Right atrium auricular region (tissue), 2 donors: ENCODE results near the gene EFCAB6. TPM values are rescaled to one million over a fixed set of nuclear protein-coding genes. Genes with fewer than 3 reads are reported as not detected.

Experiments used
- DNase-seq: peaks from one replicate; pipeline ENCODE4 v3.0.0-alpha.2; 2019; ENCODE audit warnings: low spot score
- H3K27ac ChIP-seq, 2 donors: fragments of 200-600 bp; sonication (generic); 1 replicate in 1 of 2; 2 replicates in 1 of 2; pipeline ENCODE4 v1.5.1; 2016 to 2019
- H3K27me3 ChIP-seq, 2 donors: fragments of 200-600 bp; sonication (generic); one replicate each; pipeline versions ENCODE4 v1.5.1 to v1.6.0; 2017 to 2019
- H3K36me3 ChIP-seq: fragments of 200-600 bp; sonication (generic); one replicate; pipeline ENCODE4 v1.5.1; 2016
- H3K4me1 ChIP-seq, 2 donors: fragments of 200-600 bp; sonication (generic); one replicate each; pipeline versions ENCODE4 v1.5.1 to v1.6.0; 2017 to 2019
- H3K4me3 ChIP-seq, 2 donors: fragments of 200-600 bp; sonication (generic); 1 replicate in 1 of 2; 2 replicates in 1 of 2; pipeline ENCODE4 v1.5.1; 2017 to 2019; ENCODE audit warnings: mild to moderate bottlenecking in 1 of 2, moderate library complexity in 1 of 2
- H3K9me3 ChIP-seq, 2 donors: fragments of 200-600 bp; sonication (generic); one replicate each; pipeline ENCODE4 v1.5.1; 2019
- total RNA-seq, 2 donors: library from RNA; depleted of rRNA; stranded (reverse); fragments of >200 nt; gene quantifications; one replicate each; pipeline ENCODE4 v1.1.0, GENCODE V29; 2016
- TF ChIP-seq, protein P1 (sequence below), 2 donors: fragments of 200-600 bp; sonication (generic); IDR thresholded peaks; one replicate each; pipeline ENCODE4 v1.5.1; 2019; ENCODE audit warnings: antibody characterized with exemption in 2 of 2

The EFCAB6 gene
- total RNA-seq, 2 donors from 2014 or later = 1.5 TPM

DNA sequence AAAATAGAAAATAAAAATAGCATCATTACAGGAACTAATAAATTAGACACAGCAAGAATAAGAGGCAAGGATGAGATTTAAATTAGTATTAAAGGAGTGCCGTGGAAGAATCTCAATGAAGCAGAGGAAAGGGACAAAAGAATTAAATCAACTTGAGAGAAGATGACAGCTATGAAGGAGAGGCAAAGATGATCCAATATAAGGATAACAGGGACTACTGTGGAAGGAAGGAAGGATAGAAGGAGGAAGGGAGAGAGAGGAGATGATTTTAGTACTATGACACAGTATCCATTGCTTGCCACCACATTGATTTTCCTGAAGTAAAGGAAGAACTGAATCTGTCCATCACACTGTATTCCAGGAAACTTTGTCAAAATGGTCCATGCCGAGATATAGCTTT, 98.0 kb downstream of the EFCAB6 start:
- no peak for DNase-seq
- TF ChIP-seq, protein P1, sequence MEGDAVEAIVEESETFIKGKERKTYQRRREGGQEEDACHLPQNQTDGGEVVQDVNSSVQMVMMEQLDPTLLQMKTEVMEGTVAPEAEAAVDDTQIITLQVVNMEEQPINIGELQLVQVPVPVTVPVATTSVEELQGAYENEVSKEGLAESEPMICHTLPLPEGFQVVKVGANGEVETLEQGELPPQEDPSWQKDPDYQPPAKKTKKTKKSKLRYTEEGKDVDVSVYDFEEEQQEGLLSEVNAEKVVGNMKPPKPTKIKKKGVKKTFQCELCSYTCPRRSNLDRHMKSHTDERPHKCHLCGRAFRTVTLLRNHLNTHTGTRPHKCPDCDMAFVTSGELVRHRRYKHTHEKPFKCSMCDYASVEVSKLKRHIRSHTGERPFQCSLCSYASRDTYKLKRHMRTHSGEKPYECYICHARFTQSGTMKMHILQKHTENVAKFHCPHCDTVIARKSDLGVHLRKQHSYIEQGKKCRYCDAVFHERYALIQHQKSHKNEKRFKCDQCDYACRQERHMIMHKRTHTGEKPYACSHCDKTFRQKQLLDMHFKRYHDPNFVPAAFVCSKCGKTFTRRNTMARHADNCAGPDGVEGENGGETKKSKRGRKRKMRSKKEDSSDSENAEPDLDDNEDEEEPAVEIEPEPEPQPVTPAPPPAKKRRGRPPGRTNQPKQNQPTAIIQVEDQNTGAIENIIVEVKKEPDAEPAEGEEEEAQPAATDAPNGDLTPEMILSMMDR (IDR thresholded peaks at IDR 0.05) = no peak
- Histone ChIP-seq H3K27me3 (no peaks in the 10 kb centered on the region), H3K4me1 (no peaks in the 10 kb centered on the region), H3K4me3 (no peak overlapping the region), H3K36me3 (no peaks in the 10 kb centered on the region), H3K27ac (no peak overlapping the region), H3K9me3 (no peaks in the 10 kb centered on the region)

DNA sequence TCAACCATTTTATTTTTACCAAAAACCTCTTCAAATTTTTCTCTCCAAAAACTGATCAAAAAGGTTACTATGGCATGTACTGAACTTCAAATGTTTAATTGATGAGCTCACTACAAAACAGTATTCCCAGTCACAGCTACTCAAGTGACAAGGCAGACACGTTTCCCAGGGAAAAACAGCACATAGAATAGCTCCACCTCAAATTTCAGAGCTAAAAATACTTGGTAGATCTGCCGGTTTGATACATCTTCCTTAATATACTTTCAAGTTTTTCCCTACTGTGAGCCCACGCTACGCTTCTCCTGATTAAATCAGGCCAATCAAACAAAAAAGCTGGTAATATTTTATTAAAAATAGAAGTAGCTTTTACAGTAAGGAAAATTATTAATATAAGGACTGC, 100.4 kb downstream of the EFCAB6 start:
- no peaks in the 10 kb centered on the region for H3K4me1 ChIP-seq
- DNase-seq = no peak
- no peaks in the 10 kb centered on the region for H3K36me3 ChIP-seq
- H3K27me3 ChIP-seq = no peaks in the 10 kb centered on the region
- H3K27ac ChIP-seq = no peak overlapping the region
- no peaks in the 10 kb centered on the region for H3K9me3 ChIP-seq
- no peak overlapping the region for H3K4me3 ChIP-seq
- TF ChIP-seq, protein P1 (IDR thresholded peaks at IDR 0.05) = no peak

DNA sequence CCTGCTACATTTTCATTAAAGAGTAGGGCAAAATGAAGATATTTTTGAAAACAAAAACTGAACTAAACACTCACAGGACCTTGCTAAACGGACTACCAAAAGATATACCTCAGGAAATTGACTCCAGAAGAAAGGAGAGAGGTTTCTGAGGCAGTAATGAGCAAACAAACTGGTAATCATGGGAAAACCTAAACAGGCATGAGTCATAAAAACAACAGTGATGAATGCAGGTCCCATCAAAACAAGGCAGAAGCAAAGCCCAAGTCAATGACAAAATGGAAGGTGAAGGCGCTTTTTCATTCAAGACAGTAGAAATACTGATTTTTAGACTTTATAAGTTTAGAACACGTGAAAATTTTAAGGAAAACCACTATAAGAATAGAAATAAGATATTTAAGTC, 104.5 kb downstream of the EFCAB6 start:
- Histone ChIP-seq H3K9me3 (peaks cover 0 to 22% of the 10 kb centered on the region in 2 donors), H3K4me1 (no peaks in the 10 kb centered on the region), H3K4me3 (no peak overlapping the region), H3K27me3 (no peaks in the 10 kb centered on the region), H3K27ac (no peak overlapping the region), H3K36me3 (no peaks in the 10 kb centered on the region)
- no peak for DNase-seq
- TF ChIP-seq, protein P1 (IDR thresholded peaks at IDR 0.05) = no peak

DNA sequence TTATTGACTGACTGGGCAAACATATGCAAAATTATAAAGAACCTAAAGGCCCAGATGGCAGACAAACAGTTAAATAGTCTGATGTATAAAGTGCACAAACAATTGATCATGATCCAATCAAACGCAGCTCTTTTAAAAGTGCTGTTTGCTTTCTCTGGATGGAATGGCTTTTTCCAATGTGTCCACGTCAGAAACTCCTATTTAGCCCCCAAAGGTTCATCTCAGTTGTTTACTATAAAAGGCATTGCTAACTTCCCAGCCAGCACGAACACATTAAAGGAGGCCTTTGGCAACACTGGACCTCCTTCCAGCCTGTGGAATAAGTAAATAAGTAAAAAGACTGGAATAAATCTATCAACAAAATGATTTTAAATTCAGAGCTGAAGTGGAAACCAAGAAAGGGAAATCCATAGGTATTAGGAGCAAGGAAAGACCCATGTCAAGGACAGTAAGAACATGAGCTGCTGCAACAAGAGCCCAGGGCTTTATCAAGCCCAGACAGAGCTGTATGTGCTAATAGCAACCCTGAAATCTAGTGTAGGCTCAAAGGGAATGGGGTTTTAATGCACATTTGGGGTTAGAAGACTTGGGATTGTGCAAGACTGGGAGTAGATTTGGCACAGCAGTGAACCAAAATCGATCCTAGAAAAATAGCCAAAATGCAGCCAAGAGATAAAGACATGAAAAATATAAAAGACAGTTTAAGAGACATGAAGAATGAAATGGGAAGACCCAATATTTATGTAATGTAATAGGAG, 105.4 kb downstream of the EFCAB6 start:
- DNase-seq = no peak
- H3K9me3 ChIP-seq = peaks cover 0 to 22% of the 10 kb centered on the region in 2 donors
- TF ChIP-seq, protein P1 (IDR thresholded peaks at IDR 0.05) = no peak
- no peak overlapping the region for H3K27ac ChIP-seq
- H3K4me3 ChIP-seq = no peak overlapping the region
- no peaks in the 10 kb centered on the region for H3K4me1 ChIP-seq
- no peaks in the 10 kb centered on the region for H3K36me3 ChIP-seq
- H3K27me3 ChIP-seq = no peaks in the 10 kb centered on the region

DNA sequence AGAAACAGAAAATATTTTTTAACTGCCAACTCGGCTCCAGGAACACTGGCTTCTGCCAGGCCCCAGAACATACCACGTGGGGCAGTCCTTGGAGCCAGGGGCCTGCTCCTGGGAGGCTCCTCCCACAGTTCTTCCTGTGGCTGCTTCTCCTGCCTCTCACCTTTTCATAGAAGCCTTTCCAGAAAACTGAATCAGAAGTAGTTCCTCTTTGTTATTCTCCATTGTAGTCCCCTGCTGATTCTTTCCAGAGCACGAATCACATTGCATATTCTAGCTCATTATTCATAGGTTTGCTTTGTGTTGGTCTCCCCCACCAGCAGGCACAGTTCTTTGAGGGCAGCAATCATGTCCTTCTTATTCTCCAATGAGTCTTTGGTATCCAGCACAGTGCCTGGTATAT, 106.0 kb downstream of the EFCAB6 start:
- Histone ChIP-seq H3K4me1 (no peaks in the 10 kb centered on the region), H3K36me3 (no peaks in the 10 kb centered on the region), H3K27me3 (no peaks in the 10 kb centered on the region), H3K9me3 (peaks cover 0 to 22% of the 10 kb centered on the region in 2 donors), H3K4me3 (no peak overlapping the region), H3K27ac (no peak overlapping the region)
- TF ChIP-seq, protein P1 (IDR thresholded peaks at IDR 0.05) = no peak
- no peak for DNase-seq

DNA sequence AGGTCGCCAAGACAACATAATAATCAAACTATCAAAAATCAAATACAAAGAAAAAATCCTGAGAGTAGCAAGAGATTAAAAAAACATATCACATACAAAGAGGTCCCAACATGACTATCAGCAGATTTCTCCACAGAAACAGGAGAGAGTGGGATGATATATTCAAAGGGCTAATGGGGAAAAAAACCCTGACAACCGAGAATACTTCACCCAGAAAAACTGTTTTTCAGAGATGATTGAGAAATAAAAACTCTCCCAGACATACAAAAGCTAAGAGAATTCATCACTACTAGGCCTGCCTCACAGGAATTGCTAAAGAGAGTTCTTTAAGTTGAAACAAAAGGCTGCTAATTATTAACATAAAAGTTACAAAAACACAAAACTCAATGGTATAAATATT, 108.1 kb downstream of the EFCAB6 start:
- TF ChIP-seq, protein P1 (IDR thresholded peaks at IDR 0.05) = no peak
- H3K4me1 ChIP-seq = no peaks in the 10 kb centered on the region
- no peak overlapping the region for H3K27ac ChIP-seq

More for the DNA sequence above, 108.1 kb downstream of the EFCAB6 start:
- no peak overlapping the region for H3K4me3 ChIP-seq
- H3K27me3 ChIP-seq = no peaks in the 10 kb centered on the region
- no peak for DNase-seq
- H3K9me3 ChIP-seq = peaks cover 0 to 22% of the 10 kb centered on the region in 2 donors
- no peaks in the 10 kb centered on the region for H3K36me3 ChIP-seq
